22Rv1 (cell line): ENCODE data around the gene PI4K2B.

Experiments
- CTCF ChIP-seq: fragments of 450-650 bp; IDR thresholded peaks from 2 replicates; pipeline ENCODE4 v1.5.1; 2017; ENCODE audit warnings: mild to moderate bottlenecking
- ZFX ChIP-seq: fragments of 450-650 bp; IDR thresholded peaks from 2 replicates; pipeline ENCODE4 v1.6.1; 2017; ENCODE audit warnings: antibody characterized with exemption, borderline replicate concordance

GRCh38 chr4:25245181-25245580, 11.3 kb downstream of the PI4K2B start:
- TF ChIP-seq CTCF, result no peak
- no peak for TF ChIP-seq ZFX
